Measurements from ENCODE around the gene SGMS1.

The SGMS1 gene

DNA sequence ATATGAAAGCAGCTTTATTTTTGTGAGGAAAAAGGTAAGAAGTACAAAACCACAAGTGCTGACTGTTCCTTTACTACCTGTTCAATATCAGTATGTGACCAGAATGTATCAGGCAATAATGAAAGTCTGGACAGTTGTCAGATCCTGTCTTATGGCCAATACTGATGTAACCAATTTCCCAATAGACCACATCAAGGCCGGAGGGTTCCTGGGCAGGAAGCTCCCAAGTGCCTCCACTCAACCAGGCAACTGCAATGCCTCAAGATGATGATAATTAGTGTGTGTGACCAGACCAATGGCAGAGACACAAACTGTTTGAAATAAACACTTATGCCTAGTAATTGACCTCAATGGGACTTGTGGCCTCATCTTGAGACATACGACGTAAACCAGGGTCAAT, 223.1 kb downstream of the SGMS1 start:
- DNase-seq (ENCODE audit: low read depth in 2 of 2): no peak

DNA sequence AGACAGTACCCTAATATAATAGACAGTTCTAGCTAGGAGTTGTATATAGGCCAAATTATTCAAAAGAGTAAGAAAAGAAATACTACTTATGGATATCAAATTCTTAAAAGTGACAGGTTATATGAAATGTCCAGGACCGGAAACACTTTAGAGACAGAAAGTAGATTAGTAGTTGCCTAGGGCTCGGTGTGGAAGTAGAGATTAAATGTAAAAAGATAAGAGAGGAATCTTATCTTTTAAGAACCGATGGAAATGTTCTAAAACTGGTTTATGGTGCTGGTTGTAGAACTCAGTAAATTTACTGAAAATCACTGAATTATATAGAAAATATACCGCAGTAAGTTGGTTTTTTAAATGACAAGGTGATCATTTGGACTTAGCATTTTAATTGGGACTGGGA, 224.9 kb downstream of the SGMS1 start:
- no peak for DNase-seq (ENCODE audit: low read depth in 2 of 2)

DNA sequence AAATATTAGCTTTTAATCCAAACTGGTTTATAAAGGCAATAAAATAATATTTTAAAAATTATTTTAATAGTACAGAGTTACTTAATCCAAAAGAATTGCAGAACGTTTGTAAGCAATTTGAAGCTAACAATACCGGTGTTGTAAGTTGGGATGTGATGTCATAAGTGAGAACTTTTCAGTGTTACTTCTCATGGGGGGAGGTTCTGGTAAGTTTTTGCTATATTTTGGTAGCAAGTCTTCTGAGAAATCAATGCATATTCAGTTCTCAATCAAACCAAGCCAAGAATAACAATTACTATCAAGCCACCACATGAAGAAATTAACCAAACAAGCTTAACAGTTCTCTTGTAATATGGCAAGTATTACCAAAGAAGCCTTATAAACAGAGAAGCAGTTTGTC, 225.4 kb downstream of the SGMS1 start:
- no peak for DNase-seq (ENCODE audit: low read depth in 2 of 2)

DNA sequence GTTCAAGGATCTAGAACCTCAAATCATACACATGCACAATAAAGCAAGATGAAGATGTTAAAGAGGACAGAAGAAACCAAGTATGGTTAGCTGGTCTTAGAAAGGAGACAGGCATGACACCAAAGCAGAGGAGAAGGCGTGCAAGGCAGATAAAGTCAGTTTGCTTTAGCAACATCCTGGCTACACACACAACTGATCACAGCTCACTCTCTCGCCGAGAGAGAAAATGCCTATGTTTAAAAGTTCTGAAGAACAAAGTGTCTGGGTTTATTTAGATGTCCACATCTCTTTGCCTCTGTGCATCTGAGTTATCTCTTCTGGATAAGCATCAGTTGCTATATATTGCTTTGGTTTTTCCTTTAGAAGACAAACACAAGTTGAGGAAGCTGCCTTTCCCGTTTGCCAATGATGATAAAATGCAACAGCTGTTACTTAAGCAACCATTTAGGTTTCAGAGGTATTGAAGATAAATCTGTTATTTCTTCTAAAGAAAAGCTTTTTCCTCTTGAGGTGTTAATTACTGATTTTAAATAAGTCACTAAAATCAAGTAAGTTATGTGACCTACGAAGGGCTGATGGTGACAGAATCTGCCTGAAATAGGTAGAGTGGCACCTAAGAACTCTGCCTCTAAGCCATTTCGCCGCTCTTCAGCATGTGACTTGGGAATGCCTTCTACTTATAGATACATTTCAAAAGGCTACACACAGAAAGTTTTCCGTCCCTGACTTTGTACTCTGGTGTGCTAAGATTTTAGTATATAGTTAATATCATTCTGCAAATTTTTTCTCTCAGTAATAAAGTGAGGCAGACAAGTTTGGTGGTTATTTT, 226.2 kb downstream of the SGMS1 start:
- DNase-seq (ENCODE audit: low read depth in 2 of 2): no peak

DNA sequence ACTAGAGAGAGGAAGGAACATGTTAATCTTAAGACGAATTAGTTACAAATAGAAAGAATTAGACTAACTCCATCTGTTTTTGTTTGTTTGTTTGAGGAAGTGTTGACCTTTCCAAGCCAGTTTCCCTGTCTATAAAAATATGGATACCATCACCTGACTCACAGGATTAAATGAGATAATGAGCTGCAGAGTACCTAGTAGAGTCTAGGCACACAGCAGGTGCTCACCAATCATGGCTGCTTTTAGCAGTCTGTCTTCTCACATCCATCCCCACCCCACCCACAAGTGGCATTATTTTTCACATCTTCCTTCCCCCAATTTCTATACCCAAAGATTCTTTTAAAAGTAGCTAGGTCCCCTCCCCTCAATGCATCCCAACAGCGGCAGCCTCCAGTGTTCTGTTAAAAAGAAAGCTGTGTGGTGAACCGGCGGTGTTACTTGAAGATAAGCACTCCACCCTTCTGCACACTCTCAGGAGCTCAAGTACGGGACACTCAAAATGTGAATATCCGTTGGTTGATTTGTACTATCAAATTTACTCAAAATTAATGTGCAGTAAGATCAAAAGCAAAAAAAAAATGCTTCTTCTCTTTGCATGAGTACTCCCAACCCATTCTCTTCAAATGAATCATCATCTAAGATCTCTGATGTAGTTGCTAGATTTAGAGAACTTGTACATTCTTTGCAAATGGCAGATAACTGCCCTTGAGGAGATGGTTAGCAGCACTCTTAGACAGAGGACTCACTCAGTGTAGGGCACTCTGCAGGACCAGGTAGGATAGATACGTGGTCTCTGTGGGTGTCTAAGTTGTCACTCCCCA, 227.1 kb downstream of the SGMS1 start:
- DNase-seq (ENCODE audit: low read depth in 2 of 2): no peak

DNA sequence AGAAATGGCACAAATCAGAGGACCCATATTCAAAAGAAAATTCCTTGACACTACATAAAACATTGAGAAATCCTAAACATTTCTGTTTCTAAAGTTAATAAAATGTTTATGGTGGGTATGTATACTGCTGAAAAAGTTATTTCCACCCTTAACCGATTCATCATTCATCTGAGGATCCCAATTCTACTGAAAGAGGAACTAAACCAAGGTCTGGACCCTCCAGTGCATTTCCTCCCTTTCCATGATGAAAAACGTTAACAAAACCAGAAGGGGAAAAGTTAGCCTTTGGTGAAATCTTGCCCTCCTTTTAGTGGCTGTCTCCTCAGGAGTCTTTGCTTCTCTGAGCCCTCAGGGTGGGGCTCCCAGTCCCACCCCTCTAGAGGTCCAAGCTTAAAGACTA, 227.9 kb downstream of the SGMS1 start:
- no peak for DNase-seq (ENCODE audit: low read depth in 2 of 2)

DNA sequence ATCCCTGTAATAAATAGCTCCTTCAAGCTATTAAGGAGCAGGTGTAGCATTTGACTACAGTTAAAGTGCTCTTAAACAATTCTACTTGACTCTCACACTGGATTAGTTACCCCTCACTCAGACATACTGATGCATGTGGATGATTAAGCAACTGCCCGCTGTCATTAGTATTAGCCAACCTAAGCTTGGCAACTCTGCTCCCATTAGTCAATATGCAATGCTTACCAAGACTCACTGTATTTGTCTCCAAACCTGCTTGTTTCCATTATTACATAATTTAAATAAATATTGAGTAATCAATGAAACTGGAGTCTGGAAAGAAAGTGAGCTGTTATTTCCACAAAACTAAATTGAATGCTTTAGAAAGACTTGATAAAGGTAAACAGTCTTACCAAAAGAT, 228.5 kb downstream of the SGMS1 start:
- DNase-seq (ENCODE audit: low read depth in 2 of 2): no peak

DNA sequence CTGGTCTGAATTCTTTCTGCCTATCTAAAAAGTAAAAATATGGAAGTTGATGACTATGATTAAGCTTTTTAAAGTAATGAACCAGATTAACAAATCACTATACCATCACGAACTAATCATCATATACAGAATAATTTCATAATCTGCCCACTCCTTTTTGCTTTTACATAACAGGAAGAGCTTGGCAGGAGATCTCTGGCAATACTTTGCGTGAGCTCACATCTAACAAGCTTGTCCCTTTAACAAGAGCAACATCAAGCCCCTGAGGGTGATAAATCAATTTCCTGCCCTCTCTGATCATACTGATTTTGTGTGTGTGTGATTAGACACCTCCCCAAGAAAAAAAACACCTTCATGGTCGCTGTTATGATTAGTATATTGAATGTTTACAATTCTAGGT, 228.9 kb downstream of the SGMS1 start:
- no peak for DNase-seq (ENCODE audit: low read depth in 2 of 2)

DNA sequence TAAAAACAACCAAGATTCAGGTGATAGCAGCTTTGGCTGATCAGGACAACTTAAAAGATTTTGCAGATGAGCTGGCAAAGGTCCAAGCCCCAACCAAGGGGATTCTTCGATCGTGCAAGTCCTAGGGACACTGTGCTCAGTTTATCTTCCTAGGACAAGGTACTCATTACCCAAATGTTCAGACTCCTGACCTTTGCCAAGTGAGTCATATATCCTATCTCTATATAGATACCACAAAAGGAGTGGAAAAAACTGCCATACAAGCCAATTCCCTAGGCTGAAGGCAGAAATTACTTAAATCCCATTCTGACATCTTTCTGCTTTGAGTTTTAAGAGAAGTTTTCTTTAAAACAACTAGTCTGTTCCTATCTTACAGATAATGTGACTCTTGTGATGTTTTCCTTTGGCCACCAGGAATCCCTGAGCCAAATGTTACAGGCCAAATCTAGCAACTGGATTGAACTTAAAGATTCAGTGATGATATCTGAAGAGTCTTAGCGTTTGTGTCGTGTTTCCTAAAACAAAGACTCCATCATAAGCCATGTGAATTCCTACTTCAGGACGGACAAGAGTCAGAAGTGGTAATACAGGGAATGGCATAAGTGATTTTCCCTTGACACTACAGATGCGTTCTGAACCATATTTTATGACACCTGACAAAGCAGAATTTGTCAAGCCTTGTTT, 229.8 kb downstream of the SGMS1 start:
- no peak for DNase-seq (ENCODE audit: low read depth in 2 of 2)

DNA sequence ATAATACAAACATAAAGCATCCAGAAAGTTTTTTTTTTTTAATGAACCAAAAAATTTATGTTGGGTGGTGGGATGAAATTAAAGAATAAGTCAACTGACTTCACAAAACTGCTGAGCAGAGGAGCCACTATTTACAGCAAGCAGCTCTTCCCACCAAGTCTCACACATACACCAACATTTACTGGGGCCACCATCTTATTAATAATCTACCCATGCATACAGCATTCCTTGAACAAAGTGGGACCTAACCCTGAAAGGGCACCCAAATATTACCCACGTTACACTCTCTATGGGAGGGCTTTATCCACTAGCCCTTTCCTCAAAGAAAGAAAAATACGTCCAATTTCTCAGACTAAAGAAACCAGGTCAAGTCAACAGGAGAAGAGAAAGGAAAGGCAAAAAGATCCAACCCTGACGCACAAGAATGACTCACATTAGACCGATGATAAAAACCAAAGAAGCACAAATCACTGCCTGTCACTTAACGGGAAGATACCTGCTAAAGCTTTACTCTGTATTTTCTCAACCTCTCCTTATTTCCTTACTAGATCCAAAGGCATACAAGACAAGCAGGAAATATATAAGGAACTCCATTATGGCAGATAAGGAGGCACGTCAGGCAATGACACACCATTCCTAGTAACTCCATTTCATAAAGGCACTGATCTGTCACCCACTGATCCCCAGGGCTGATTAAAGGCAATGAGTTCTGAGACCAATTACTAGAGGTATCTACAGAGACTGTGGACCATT, 230.6 kb downstream of the SGMS1 start:
- DNase-seq (ENCODE audit: low read depth in 2 of 2): no peak

DNA sequence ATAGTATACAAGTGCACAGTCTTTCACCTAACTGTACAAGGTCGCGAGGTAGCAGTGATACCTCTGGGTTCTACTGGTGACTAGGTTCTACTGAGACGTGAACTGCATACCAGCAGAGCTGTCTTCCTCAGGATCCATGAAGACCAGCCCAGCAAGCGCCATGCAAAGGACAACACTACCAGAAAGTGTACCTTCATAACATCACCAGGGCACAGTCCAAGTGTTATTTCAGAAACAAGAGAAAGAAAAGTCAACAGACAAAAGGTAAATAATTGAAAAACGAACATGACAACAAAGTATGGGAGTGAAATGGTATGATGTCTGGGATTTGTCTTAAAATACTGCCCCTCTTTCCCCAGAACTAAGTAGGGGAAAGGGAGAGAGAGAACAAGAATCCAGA, 231.3 kb downstream of the SGMS1 start:
- DNase-seq (ENCODE audit: low read depth in 2 of 2): no peak

DNA sequence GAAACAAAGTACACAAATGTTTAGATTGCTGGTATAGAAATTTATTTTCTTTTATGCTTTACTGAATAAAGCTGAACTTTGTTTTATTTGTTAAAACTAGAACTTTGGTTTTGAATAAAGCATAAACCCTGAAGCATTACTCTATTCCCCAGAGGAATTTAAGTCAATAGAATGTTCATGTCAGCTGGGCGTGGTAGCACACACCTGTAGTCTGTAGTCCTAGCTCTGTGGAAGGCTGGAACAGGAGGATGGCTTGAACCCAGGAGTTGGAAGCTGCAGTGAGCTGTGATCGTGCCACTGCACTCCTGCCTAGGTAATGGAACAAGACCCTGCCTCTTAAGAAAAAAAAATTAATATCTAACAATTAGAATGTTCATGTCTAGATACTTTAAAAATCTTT, 233.5 kb downstream of the SGMS1 start:
- no peak for DNase-seq (ENCODE audit: low read depth in 2 of 2)

DNA sequence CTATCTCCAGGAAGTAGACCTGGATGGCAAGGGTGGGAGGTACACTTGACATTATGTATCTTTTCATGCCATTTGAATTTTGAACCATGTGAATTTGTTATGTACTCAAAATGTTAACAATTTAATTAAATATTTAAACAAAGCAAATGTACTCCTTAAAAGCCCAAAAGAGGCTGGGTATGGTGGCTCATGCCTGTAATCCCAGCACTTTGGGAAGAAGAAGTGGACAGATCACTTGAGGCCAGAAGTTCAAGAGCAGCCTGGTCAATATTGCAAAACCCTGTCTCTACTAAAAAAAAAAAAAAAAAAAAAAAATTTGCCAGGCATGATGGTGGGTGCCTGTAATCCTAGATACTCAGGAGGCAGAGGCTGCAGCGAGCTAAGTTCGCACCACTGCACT, 235.6 kb downstream of the SGMS1 start:
- DNase-seq (ENCODE audit: low read depth in 2 of 2): no peak

DNA sequence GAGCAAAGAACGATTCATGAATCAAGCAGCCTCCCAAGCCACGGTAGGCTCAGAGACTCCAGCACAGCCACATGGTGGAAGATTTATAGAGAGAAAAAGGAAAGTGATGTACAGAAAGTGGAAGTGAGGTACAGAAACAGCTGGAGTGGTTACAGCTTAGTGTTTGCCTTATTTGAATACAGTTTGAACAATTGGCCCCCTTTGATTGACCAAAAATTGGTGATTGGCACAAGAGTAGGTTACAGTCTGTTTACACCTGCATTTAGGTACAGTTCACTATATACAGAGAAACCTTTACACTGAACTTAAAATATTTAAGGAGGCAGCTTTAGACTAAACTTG, 236.1 kb downstream of the SGMS1 start:
- DNase-seq (ENCODE audit: low read depth in 2 of 2): no peak

DNA sequence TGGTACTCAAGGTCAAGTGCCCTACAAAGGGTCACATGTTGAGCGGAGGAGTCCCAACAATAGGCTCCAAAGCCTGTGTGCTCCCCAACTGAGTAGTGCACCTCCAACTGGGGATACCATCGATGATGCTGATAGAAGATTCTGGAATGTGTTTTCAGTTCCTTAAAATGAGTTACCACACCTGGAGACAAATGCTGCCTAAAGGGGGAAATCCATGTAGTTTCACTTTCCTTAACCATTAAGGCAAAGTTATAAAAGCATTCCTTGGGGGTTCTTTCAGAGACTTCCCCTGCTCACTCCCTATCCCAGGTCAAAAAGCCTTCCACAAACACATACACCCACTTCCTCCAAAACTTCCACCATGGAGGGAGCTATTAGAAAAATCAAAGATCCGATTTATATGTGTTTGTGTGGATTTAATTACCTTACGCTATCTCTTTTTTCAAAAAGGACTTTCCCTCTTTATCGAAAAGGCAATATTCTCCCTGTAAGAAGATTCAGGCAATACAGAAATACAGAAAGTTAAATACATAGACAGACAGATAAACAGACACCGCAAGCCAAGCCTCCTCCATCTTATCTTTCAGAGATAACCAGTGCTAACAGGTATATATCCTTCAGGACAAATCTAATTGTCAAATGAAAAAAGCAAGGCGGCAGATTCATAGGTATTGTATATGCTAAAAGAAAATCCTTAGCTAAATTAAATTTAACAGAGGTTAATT, 236.6 kb downstream of the SGMS1 start:
- DNase-seq (ENCODE audit: low read depth in 2 of 2): no peak

DNA sequence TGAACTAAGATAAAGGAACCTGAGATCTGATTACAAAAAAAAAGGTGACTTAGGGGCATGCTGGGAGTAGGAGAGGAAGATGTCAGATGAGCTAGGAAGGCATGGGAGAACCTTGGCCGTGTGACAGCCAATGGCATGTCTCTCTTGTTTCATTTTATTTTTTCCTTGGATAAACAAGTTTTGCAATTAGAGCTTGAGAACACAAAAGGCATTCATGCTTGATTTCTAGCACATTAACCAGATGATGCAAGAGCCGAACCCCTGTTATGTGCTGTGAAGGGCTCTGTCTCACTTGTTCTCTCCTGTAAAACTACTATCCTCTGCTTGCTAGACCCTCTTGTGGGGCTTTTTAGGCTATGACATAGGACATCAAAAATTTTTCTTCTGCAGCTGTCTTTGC, 238.1 kb downstream of the SGMS1 start:
- no peak for DNase-seq (ENCODE audit: low read depth in 2 of 2)

DNA sequence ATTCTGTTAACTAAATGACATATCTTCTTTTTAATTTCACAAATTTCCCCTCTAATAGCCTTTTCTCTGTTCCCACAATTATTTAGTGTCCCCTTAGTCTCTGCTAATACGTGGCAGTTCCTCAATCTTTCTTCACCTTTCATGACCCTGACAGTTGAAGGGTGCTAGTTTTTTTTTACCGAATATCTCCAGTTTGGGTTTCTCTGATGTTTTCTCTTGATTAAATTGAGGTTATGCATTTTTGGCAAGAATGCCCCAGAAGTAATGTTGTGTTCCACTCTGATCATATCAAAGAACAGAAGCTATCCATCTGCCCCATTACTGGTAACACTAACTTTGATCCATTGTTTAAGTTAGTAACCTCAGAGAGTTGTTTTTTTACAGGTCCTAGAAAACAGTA, 238.9 kb downstream of the SGMS1 start:
- no peak for DNase-seq (ENCODE audit: low read depth in 2 of 2)

DNA sequence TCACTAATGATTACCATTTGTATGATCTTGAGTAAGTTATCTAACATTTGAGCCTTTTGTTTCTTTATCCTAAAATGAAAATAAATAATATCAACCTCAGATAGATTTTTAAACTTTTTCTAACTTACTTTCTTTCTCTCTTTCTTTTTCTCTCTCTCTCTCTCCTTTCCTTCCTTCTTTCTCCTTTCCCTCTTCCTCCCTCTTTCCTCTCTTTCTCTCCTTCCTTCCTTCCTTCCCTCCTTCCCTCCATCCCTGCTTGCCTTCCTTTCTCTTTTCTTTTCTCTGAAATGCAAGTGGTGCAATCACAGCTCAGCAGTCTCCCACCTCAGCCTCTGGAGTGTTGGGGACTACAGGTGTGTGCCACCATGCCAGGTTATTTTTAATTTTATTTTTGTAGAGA, 239.5 kb downstream of the SGMS1 start:
- no peak for DNase-seq (ENCODE audit: low read depth in 2 of 2)

DNA sequence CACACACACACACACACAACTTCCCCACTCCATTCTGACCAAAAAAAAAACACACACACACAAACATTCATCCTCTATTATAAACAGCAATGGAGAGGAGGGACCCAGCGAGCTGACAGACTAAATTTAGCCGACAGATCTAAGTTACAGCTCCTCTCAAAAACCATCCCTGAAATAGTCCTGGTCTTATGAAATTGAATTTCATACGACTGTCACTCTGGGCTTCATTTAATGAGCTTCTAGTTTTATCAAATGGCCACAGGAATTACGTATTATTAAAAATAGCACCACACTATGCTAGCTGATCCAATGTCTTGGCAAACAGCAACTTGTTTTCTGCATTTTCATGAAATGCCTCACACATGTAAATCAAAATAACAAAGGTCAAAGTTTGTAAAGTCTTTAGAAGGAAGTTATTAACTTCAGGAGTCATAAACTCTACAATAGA, 241.2 kb downstream of the SGMS1 start:
- no peak for DNase-seq (ENCODE audit: low read depth in 2 of 2)

DNA sequence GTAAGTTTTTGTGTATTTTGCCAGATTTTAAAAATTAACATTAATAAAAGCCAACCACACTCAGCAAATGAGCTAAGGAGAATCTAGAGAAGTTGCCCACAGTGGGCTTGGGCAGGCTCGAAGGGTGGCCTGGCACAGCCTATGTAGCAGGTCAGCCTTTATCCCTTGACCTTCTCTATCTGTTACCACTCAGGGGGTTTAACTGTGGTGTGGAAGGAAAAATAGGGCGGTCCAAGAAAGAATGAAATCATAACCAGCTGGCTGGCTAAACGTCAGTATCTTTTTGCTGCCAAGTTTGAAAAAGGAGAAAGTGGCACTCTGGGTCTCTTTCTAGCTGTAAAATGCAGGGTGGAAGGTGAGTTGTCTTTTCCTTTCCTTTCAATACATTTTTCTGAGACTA, 242.1 kb downstream of the SGMS1 start:
- DNase-seq (ENCODE audit: low read depth in 2 of 2): no peak

DNA sequence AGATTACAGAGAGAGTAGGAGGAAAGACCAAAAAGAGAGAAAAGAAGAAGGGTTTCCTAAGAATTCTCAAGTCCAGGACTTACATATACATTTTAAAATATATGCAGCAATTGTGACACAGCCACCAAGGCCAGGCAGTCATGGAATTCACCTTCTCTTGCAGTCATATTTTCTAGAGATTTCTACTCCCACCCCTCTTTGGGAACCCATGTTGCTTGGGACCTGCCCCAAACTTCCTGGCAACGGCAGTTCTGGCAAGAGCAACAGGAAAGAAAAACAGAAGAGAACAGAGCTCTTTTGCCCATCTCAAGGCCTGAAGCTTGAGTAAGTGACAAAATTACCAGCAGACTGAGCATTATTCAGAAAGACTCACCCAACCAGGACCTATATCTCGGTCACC, 244.1 kb downstream of the SGMS1 start:
- DNase-seq (ENCODE audit: low read depth in 2 of 2): no peak
